ENCODE data around the gene HSD17B10.

- TF ChIP-seq POLR2AphosphoS5 (IDR thresholded peaks at IDR 0.05; ENCODE audit: low read depth) (no peak), CTCF (conservative IDR thresholded peaks at IDR 0.05; ENCODE audit: low read depth in 2 of 2) (no peak), EZH2 (IDR thresholded peaks at IDR 0.05; ENCODE audit: low read depth, unreplicated experiment) (no peak)
Measured at GRCh38 chrX:53483416-53483815, 49.2 kb upstream of the HSD17B10 start.

All from GM23338 (cell line).